ENCODE results near the gene CDH23.

CDH23 gene

GRCh38 chr10:71833451-71834342, 437.0 kb downstream of the CDH23 start:
- no peak for TF ChIP-seq CTCF (conservative IDR thresholded peaks at IDR 0.05)

GRCh38 chr10:71834343-71834674, 437.6 kb downstream of the CDH23 start:
- no peak for TF ChIP-seq CTCF (conservative IDR thresholded peaks at IDR 0.05)
- no peak overlapping the region for H3K27ac ChIP-seq

More at GRCh38 chr10:71833451-71834342, 437.0 kb downstream of the CDH23 start:
- H3K27ac ChIP-seq, result no peak overlapping the region

- no peak for TF ChIP-seq CTCF (conservative IDR thresholded peaks at IDR 0.05)
- peak overlapping the region; percentile 23; the same call in 1 of the 2 replicates for H3K27ac ChIP-seq
Observed at GRCh38 chr10:71835671-71836595, 439.2 kb downstream of the CDH23 start.

GRCh38 chr10:71836596-71836974, 439.9 kb downstream of the CDH23 start:
- H3K27ac ChIP-seq, result peak overlapping the region; percentile 23; the same call in 1 of the 2 replicates
- TF ChIP-seq CTCF (conservative IDR thresholded peaks at IDR 0.05), result no peak

GRCh38 chr10:71837098-71837827, 440.5 kb downstream of the CDH23 start:
- TF ChIP-seq CTCF (conservative IDR thresholded peaks at IDR 0.05), result peak; percentile 2; the same call in 1 of the 2 replicates
- H3K27ac ChIP-seq, result no peak overlapping the region

- no peak overlapping the region for H3K27ac ChIP-seq
- no peak for TF ChIP-seq CTCF (conservative IDR thresholded peaks at IDR 0.05)
Observed at GRCh38 chr10:71838264-71839211, 441.8 kb downstream of the CDH23 start.

Measured in VCaP (cell line).